ES-I3 (cell line): Measurements from ENCODE around the gene EXOC7.

Experiments
- H3K36me3 ChIP-seq: 2 replicates; pipeline ENCODE4 v1.6.1; 2013; ENCODE audit warnings: mild to moderate bottlenecking, low read length, control low read depth, moderate library complexity; ENCODE audit not compliant: insufficient read depth
- H3K4me1 ChIP-seq: 2 replicates; pipeline ENCODE4 v1.6.1; 2013; ENCODE audit warnings: mild to moderate bottlenecking, control low read depth, low read length; ENCODE audit not compliant: insufficient read depth
- H3K9ac ChIP-seq: 2 replicates; pipeline ENCODE4 v1.6.1; 2013; ENCODE audit warnings: low read depth, mild to moderate bottlenecking, low read length, moderate library complexity
- H3K9me3 ChIP-seq: 2 replicates; pipeline ENCODE4 v1.6.1; 2013; ENCODE audit warnings: mild to moderate bottlenecking, low read length, moderate library complexity; ENCODE audit not compliant: control insufficient read depth, insufficient read depth

Gene EXOC7, protein sequence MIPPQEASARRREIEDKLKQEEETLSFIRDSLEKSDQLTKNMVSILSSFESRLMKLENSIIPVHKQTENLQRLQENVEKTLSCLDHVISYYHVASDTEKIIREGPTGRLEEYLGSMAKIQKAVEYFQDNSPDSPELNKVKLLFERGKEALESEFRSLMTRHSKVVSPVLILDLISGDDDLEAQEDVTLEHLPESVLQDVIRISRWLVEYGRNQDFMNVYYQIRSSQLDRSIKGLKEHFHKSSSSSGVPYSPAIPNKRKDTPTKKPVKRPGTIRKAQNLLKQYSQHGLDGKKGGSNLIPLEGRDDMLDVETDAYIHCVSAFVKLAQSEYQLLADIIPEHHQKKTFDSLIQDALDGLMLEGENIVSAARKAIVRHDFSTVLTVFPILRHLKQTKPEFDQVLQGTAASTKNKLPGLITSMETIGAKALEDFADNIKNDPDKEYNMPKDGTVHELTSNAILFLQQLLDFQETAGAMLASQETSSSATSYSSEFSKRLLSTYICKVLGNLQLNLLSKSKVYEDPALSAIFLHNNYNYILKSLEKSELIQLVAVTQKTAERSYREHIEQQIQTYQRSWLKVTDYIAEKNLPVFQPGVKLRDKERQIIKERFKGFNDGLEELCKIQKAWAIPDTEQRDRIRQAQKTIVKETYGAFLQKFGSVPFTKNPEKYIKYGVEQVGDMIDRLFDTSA

DNA sequence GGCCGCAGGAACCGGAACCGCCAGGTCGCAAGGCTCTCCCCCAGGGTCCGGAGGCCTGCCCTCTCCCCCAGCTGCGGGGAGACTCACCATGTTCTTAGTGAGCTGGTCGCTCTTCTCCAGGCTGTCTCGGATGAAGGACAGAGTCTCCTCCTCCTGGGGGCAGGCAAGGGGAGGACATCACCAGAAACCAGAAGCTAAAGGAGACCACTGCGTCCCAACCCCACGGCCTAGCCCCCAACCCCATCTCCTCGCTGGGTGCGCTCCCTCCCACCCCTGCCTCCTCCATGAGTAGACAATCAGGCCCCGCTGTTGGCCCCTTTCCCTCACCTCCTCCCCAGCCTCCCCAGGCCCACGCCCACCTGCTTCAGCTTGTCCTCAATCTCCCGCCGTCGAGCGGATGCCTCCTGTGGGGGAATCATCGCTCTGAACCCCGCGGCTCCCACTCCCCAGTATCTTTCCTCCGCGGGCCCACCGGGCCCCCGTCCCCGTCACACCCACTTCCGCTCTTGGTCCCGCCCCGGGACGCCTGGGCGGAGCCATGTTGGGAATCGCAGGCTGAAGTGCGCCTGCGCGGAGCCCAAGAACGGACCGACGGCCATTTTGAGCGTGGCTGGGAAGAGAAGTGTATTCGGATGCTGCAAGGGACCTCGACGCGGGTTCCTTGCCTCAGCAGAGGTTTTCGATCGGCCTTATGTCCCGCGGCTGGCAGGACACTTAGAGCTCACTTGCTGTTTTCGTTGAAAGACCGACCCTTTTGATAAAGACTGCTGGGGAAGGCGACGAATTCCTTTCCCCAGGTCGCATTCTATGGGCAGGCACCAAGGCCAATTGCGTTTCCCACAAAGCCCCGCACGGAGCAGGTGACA is at the start of gene EXOC7:
Gene EXOC7, minus strand, starts transcription at position 514 of the 866 bp plus-strand sequence. Its CDS starts 95 bp downstream, at position 419.
- Histone ChIP-seq H3K4me1 (peaks cover 12% of the 10 kb centered on the region), H3K36me3 (peaks cover 14% of the 10 kb centered on the region), H3K9ac (peak within 1 kb of the TSS; percentile 76), H3K9me3 (no peaks in the 10 kb centered on the region)

DNA sequence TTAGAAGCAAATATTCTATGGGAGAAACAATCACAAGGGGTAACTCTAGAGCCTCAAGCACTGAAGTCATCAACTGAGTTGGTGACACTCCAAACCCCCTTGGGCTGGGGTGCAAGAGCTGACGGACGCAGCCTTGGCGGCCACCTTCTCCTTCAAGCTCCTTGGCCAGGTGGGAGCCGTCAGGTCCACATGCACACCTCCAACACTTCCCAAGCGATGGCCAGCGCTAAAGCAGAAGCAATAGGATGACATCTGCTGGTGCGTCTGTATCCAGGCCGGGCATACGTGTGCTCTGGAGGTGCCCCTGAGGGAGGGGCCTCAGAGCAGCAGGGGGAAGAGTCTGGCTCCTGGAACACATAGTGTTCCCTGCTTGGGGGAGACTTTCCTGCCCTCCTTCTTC is 49.6 kb upstream of the EXOC7 start:
- Histone ChIP-seq H3K4me1 (peaks cover 12% of the 10 kb centered on the region; the same call in 1 of the 2 replicates), H3K36me3 (no peaks in the 10 kb centered on the region), H3K9me3 (no peaks in the 10 kb centered on the region), H3K9ac (no peak overlapping the region)

DNA sequence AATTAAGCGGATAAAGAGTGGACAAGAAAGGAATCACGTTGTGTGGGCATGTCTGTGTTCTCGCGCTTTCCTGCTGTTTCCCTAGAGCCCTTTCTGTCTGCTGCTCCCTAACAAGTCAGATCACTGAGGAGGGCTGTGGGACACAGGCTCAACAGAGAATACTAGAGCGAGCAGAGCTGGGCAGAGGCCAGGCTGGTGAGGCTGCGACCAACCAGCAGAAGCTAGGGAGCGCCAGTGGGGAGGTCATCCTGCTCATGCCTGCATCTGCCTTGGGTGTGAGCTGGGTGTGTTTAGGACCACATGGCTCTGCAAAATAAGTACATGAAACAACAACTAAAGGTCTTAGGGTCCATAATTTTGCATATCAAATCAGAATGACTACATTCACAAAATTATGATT is 49.0 kb upstream of the EXOC7 start:
- no peaks in the 10 kb centered on the region for H3K36me3 ChIP-seq
- peaks cover 17% of the 10 kb centered on the region; the same call in 1 of the 2 replicates for H3K4me1 ChIP-seq
- H3K9me3 ChIP-seq, result no peaks in the 10 kb centered on the region

DNA sequence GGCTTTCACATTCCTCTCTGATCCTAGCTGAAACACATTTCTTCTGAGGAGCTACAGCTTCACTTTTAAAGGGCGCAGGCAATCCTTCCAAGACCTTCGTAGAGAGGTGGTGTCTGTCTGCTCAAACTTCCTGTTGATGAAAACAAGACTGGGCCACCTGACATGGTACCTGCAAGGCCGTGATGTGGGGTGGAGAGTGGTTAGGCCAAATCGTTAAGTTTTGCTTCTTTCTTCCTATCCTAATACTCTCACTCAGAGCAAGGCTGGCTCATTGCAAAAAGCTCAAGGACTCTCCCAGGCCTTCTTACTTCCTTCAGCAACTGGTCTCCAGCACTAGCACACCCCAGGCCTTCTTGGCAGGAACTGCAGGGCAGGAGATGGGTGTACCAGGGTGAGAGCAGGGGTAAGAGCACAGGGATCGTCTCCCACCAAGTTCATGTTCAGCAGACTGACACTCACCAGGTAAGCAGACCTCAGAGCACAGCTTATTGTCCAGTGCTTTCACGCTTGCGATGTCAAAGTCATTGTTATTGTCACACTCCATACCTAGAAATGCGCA is 48.4 kb upstream of the EXOC7 start:
- Histone ChIP-seq H3K9ac (no peak overlapping the region), H3K4me1 (peaks cover 20% of the 10 kb centered on the region; the same call in 1 of the 2 replicates), H3K9me3 (no peaks in the 10 kb centered on the region), H3K36me3 (no peaks in the 10 kb centered on the region)

More for the DNA sequence above, 49.0 kb upstream of the EXOC7 start:
- H3K9ac ChIP-seq, result no peak overlapping the region

DNA sequence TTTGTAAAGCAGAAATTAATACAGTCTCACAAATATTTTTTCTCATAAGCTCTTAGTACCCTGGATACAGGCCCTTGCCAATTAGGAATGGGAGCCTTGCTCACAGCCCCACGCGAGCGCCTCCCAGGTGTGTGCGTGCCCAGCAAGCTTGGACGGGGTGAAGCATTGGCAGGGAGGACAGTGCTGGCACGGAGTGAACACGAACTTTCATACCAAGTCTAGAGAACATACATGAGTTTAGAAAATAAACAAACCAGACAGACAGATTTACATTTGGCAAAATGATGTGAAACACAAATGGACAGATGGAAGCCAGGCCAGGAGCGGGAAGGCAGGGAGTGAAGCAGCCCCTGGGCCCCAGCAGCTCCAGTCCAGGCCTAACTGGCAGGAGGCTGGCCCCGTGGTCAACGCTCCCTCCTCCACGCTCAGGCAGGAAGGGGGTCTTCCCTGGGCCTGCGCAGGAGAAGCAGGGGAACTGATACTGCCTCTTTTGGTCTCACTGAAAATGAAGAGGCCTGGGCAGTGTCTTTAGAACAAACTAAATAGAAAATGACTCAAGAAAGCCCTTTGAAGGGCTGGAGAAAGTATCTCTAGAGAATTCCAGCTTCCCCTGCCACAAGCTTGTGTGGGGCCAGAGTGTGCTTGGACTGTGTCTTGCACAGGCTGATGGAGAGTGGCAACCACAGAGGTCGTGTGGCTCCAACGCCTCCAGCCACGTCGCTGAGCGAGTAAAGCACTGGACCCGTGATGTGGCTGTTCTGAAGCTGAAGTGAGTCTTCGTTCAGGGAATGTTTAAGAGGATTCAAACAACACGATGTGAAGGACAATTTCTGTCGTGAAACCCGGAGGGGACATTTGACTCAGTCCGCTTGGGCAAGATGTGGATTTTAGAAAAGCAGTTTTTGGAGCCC is 47.4 kb upstream of the EXOC7 start:
- no peak overlapping the region for H3K9ac ChIP-seq

DNA sequence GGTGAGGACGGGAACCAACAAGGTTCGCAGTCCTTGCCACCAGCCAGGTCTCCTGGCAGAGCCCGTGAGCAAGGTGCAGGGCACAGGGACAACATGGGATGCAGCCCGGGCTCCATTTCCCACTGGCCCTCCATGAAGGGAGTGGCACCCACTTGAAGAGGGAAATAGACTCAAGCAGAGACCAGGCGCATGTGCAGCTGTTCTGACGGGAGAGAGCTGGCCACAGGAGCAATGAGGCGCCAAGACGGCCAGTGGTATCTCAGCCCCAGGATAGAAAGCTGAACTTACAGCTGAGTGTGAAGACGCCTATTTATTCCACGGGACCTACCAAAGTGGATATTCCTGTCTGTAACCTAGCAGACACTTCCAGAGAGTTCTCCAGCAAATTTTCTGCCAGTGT is 45.6 kb upstream of the EXOC7 start:
- no peaks in the 10 kb centered on the region for H3K36me3 ChIP-seq
- no peak overlapping the region for H3K9ac ChIP-seq
- H3K9me3 ChIP-seq, result no peaks in the 10 kb centered on the region
- peaks cover 37% of the 10 kb centered on the region for H3K4me1 ChIP-seq

More for the DNA sequence above, 47.4 kb upstream of the EXOC7 start:
- peaks cover 22% of the 10 kb centered on the region for H3K4me1 ChIP-seq
- no peaks in the 10 kb centered on the region for H3K9me3 ChIP-seq
- no peaks in the 10 kb centered on the region for H3K36me3 ChIP-seq

DNA sequence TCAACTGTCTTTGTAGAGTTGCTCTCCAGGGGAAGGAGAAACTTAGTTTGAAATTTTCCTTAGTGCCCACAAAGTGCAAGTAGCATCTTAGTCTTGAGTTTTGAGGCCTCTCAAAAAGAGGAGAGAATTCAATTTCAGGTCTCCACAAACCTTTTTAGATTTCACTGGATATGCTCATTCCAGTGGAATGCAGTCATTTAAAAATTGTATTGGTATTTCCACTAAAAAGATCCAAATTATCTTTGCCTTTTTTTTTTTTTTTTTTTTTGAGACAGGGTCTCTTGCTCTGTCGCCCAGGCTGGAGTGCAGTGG is 44.4 kb upstream of the EXOC7 start:
- Histone ChIP-seq H3K9ac (no peak overlapping the region), H3K4me1 (peaks cover 38% of the 10 kb centered on the region), H3K36me3 (no peaks in the 10 kb centered on the region), H3K9me3 (no peaks in the 10 kb centered on the region)

DNA sequence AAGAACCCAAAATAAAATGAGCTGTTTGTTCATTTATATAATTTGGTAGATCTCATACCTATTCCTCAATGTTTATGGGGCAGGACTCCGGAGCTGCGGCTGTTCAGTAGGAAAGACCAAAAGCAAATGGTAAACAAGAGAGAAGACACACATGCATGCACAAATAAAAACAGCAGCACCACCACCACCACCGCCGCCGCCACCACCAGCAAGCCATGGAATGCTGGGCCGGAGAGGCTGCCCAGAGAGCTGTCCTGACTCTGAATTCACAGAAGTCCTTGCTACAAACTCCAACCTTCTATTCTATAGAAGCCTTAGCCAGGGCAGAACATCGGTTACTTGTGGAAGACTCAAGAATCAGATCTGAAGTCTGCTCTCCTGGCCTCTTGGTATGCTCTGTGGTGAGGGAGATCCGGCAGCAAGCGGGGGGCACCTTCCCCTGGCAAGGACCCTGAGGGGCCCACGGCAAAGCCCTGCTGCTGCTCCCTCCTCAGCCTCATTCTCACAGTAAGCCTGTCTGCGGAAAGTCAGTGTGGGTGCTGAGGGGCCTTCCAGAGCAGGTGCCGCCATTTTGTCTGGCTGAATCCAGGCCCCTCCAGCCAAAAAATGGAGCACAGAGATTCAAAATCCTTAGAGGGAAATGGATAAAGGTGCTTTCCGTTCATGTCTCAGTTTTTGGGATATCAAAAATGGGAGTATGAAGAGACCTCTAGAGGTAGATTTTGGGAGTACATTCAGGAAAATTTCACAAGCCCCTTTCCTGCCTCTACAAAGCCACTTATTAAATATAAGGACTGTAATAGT is 43.8 kb upstream of the EXOC7 start:
- no peaks in the 10 kb centered on the region for H3K36me3 ChIP-seq
- H3K4me1 ChIP-seq, result peaks cover 41% of the 10 kb centered on the region
- H3K9me3 ChIP-seq, result no peaks in the 10 kb centered on the region
- no peak overlapping the region for H3K9ac ChIP-seq

DNA sequence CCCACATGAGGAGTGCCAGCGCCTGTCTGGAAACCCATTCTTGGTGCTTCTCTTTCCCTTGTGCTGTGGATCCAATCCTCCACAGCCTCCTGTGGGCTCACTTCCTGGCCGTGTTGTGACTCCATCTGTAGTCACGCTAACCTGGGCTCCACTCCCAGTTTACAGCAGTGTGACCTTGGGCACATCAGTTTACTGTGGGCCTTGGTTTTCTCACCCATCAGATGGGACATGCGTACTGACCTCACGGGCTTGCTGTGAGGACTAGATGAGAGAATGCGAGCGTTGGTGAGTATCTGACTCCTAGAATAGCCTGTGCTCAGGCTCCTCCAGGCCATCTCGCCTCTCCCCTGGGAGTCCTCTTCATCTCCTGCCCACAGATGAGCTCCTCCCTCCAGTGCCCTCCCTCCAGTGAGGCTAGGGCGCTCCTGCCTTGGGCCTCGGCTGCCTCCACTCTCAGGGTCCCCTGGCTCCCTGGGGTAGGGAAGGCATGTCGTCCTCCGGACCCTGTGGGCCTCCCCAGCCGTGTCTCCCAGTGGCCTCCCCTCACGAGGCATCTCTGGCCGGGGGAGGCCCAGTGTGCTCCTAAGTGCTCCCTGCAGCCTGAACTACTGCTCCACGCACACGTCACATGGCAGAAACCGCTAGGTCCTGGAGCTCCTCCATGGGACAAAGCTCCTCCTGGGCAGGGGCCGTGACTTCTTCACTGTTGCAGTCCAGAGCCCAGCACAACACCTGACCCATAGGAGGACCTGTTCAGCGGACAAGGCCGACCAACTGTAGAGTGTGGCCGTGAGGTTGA is 42.7 kb upstream of the EXOC7 start:
- Histone ChIP-seq H3K36me3 (no peaks in the 10 kb centered on the region), H3K9me3 (no peaks in the 10 kb centered on the region), H3K4me1 (peaks cover 43% of the 10 kb centered on the region), H3K9ac (no peak overlapping the region)

DNA sequence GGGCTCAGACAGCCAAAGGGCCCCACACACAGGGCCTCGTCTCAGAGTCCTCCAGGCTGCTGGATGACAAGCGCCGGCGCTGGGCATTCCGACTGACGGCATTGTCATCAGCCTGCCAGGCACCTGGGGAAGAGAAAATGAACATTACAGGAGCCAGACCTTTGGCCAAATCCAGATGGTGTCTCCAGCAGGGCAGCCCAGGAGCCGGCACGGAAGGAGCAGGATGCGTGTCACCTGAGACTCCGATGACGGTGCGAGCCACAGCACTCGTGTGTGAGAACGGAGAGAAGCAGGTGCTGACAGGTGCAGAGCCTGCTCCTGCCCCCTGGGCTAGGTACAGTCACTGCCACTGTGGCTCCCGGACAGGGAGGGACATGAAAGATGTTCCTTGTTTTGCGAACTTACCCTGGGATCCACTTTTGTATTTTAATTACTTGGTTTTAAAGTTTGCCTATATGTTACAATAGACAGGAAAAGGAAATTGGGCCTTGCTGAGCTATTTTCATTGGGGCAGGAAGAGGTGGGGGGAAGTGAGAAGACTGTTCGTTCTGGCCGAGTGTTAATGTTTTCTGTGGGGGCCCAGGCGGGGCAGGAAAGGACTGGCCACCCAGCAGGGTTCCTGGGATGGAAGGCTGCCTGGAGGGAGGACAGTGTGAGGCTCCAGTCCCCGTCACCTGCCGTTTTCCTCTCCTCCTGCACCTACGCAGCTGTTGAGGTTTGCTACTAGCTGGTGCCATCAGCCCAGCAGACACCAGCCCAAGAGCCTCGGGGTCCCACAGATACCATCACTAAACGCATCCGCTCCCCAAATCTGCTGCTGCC is 41.9 kb upstream of the EXOC7 start:
- Histone ChIP-seq H3K9ac (no peak overlapping the region), H3K4me1 (peaks cover 43% of the 10 kb centered on the region), H3K9me3 (no peaks in the 10 kb centered on the region), H3K36me3 (no peaks in the 10 kb centered on the region)

DNA sequence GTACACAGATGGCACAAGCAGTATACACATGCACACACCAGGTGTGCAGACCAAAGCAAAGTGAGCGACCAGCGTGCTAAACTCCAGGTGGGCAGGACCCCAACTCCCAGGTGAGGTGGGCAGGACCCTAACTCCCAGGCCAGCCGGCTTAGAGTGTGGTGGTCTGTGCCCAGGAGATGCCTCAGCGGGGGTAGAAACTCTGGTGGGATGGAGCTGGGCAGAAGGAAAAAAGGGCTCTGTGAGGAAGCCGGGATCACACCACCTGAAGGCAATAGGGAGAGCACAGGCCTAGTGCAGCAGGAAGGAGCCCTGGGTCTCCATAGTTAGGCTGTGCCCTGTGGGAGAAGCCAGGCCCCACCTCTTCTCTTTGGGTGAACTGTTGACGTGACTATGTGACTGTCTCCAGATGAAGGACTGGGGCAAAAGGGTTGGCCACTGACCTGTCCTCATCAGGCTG is 39.0 kb upstream of the EXOC7 start:
- Histone ChIP-seq H3K9me3 (no peaks in the 10 kb centered on the region), H3K36me3 (no peaks in the 10 kb centered on the region), H3K9ac (no peak overlapping the region), H3K4me1 (peaks cover 49% of the 10 kb centered on the region)
